MV-4-11 (cell line): ENCODE results near the gene GNE.
"Not testable (repeated sequence)": the region's sequence is repeated elsewhere in the genome, so short reads cannot be mapped to it uniquely, and the experiment has no call there.

Source experiments
- DNase-seq: peaks from one replicate; lab custom pipeline; 2025; lab: John Stamatoyannopoulos, UW

Gene GNE

DNA sequence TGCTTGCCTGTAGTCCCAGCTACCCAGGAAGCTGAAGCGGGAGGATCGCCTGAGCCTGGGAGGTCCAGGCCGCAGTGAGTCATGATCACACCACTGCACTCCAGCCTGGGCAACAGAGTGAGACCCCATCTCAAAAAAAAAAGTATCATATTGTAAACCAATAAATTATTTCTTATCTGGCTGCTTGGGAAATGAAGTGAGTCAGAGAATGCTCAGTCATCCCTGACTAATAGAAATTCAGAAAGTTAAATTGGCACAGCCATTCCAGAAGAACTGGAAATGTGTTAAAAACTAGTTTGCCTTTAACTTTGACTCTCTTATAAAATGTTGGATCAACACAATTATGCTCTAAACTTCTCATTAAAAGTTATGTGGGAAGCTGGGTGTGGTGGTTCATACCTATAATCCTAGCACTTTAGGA, 9.8 kb upstream of the GNE start:
- no peak for DNase-seq

DNA sequence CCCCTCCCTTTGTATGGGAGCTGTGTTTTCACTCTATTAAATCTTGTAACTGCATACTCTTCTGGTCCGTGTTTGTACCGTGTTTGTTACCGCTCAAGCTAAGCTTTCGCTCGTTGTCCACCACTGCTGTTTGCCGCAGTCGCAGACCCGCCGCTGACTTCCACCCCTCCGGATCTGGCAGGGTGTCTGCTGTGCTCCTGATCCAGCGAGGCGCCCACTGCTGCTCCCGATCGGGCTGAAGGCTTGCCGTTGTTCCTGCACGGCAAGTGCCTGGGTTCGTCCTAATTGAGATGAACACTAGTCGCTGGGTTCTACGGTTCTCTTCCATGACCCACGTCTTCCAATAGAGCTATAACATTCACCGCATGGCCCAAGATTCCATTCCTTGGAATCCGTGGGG, 6.6 kb upstream of the GNE start:
- no peak for DNase-seq

DNA sequence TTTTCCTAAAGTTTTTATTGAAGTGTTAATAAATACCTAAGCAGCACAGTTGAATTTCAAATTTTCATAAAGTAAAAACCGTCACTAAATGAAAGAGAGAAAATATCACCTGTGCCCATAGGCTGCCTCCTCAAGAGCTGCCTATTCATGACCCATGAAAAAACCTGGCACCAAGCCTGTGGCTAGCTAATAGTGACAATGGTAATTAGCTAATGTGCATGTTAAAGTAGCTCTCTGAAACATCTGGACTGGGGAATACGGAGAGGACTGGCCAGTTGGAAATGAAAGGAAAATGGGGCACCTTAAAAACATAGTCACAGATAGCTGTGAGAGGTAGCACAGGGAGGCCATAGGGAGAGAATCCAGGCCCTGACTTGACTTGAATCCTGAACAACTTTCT, 5.4 kb upstream of the GNE start:
- DNase-seq: no peak

DNA sequence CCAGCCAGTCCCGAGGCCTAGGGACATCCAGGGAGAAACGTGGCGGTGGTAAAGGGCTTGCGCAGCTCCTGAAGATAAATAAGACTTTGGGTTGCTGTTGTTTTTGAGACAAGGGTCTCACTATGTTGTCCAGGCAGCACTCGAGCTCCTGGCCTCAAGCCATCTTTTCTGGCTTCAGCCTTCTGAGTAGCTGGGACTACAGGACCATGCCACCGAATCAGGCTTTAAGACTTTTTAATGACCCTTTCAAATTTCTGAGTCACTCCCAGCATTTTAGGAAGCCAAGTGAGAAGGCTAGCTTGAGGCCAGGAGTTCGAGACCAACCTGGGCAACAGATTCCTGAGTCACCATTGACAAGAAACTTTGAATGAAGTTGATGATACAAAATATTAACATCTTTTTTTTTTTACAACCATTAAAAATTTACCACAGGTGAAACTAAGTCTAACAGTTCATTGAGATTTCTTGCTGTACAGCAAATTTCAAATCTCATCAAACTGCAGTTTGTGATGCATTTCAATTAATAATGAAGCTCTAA, 817 bp upstream of the GNE start:
- no peak for DNase-seq

DNA sequence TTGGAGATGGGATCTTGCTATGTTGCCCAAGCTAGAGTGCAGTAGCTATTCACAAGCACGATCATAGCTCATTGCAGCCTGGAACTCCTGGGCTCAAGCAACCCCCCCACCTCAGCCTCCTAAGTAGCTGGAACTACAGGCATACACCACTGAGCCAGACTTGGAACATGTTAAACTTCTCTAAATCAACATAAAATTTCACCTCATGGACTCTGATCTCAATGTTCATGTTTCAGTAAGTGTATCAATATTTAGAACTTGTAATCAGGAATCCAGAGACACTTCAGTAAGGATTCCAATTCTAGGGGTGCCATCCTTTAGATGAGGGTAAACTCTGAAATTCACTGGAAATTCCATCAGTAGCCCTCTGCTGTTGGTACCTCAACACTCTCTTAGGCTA, 6.8 kb downstream of the GNE start:
- no peak for DNase-seq

DNA sequence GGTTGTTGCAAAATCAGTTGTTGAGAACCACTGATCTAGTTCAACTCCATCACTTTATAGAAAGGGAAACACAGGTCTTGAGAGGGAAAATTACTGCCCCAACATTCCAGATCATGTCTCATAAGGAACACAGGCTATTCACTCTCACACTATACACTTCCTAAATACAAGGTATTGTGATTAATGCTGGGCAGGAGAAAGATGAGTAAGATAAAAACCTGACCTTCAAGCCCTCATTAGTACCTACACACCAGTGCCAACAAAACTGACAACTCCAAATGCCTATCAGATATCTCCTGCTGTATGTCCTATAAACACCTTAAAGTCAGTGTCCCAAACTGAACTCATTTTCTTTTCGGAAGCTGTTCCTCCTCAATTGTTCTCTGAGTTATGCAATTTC, 8.2 kb downstream of the GNE start:
- no peak for DNase-seq

DNA sequence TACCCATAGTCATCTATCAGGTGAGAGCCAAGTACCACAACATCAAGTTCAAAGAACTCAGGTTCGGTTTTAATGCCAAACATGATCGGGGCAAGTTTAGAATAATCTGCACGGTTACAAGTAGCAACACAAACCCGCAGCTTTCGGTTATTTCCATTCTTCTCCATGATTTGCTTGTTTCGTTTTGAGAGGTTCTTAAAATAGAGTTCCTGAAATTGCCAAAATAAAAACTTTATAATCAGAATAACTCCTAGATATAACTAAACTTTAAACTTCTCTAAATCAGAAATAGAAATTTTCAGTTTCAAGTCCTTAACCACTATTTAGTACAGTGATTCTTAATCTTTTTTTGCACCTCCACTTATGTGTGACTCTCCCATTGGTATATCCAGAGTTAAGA, 9.1 kb downstream of the GNE start:
- peak; percentile 62 for DNase-seq

DNA sequence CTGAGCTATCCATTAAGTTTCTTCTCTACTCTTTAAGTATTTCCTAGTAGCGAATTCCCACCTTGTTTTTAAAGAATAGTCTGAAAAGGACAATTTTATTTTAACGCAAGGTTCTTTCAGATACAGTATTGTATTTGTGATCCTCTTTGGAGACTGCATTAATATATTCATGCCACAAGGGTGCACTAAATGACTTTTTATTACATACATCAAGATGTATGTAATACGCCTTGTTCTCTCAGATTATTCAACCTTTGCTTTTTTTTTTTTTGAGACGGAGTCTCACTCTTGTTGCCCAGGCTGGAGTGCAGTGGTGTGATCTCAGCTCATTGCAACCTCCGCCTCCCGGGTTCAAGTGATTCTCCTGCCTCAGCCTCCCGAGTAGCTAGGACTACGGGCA, 10.2 kb downstream of the GNE start:
- peak; percentile 62 for DNase-seq

DNA sequence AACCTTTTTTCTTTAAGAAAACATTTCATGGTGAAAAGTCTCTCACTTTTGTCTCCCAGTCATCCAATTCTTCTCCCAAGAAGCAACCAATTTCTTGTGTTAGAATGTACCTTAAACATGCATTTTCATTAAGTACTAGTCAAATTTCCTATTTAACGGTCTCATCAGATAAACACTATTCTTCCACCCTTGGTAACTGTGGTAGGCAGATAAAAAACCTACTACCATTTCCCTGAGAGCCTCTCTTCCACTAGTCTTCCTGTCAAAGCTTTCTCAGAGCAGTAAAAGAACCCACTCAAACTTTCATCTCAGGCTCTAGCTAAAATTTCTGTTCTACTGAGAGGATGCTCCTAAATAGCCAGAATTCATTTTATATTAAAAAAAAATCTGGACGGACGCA, 10.9 kb downstream of the GNE start:
- DNase-seq: no peak

DNA sequence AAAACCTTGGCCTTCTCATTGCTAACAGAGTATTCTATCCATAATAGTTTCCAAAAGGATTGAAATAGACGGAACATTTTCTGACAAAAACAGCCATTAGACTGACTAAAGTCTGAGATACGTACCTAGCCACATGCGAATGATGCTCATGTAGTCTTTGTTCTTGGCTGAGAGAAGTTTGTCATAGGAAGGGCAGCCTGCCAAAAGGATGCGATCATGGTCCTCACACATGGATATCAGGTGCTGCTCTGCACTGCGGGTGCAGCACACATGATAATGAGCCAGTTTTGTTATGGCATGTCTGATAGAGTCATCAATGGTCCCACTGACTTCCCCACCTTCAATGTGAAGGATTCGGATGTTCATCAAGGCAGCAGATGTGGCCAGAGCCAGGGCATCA, 12.3 kb downstream of the GNE start:
- DNase-seq: no peak

DNA sequence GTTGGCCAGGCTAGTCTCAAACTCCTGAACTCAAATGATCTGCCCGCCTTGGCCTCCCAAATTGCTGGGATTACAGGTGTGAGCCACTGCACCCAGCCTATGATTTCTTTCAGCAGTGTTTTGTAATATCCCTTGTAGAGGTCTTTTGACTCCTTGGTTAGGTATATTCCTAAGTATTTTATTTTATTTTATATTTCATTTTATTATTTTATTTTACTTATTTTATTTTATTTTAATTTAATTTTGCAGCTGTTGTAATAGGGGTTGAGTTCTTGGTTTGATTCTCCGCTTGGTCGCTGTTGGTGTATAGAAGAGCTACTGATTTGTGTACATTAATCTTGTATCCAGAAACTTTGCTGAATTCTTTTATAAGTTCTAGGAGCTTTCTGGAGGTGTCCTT, 18.6 kb downstream of the GNE start:
- not testable (repeated sequence) for DNase-seq

DNA sequence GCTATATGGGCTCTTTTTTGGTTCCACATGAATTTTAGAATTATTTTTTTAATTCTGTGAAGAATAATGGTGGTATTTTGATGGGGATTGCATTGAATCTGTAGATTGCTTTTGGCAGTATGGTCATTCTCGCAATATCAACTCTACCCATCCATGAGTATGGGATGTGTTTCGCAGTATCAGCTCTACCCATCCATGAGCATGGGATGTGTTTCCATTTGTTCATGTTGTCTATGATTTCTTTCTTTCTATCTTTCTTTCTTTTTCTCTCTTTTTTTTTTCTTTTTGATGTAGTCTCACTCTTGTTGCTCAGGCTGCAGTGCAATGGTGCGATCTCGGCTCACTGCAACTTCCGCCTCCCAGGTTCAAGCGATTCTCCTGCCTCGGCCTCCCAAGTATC, 19.0 kb downstream of the GNE start:
- not testable (repeated sequence) for DNase-seq

DNA sequence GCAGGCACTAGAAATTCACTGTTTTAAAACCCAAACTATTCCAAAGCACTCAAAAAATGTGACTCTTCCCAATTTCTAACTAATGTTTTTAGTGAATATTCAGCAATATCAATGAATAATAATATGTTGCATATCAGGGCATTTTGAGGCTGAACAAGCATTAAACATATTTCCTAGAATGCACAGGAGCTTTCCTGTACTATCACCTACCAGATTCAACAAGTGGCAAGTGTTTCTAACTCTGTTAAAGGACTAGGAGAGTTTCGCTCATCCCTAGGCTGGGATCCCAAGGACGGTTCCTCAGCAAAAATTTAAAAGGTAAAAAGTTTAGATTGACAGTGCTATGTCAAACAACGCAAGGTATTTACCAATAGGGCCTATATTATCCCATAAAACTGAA, 21.0 kb downstream of the GNE start:
- no peak for DNase-seq

DNA sequence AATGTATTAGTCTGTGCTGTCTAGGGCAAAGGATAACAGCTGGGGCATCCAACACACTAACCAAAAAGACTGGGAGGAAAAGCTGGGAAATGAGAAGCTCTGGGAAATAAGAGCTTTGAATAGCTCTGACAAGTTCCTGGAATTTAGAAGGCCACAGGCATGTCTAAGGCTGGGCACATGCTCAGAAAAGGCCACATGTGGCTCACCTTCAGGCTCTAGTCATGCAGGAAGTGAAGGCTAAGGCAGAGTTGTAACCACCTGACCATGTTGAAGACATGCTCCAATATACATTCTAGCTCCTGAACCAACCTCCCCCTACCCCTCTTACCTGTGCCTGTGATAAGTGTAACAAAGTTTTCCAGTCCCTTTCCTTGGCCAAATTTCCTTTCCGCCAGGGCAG, 35.8 kb downstream of the GNE start:
- DNase-seq: no peak

DNA sequence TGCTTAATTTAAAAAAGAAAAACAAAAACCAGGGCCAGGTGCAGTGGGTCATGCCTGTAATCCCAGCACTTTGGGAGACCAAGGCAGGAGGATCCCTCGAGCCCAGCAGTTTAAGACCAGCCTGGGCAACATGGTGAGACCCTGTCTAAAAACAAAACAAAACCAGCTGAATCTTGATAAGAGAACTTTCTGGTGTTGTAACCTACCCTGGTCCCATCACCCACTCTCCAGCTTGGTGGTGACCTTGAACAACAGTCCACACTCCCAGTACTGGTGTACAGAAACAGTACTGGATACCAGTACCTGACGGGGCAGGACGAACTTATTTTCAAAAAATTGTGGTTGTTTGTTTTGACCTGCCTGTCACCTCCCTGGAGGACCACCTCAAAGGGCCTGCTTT, 36.6 kb downstream of the GNE start:
- DNase-seq: no peak

DNA sequence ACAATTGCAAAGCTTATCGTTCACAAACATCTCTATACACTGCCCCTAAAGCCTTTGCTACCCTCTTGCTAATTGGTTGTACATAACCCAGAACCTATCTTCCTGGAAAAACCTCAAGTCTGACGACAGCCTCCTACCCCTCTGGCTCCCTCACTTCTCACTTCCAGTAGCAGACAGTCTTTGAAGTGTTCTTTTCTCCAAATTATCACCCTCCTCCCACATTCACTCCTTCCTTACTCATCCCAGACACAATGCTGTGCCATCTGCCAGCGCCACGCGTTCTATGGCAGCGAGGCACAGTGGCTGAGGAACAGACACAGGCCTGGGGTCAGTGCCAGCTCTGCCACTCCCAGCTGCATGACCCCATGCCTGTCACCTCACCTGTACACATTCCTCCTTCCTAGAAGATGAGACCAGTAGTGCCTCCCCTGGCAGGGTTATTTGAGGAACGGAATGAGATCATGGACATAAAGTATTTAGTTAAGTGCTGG, 39.8 kb downstream of the GNE start:
- DNase-seq: peak; percentile 73

DNA sequence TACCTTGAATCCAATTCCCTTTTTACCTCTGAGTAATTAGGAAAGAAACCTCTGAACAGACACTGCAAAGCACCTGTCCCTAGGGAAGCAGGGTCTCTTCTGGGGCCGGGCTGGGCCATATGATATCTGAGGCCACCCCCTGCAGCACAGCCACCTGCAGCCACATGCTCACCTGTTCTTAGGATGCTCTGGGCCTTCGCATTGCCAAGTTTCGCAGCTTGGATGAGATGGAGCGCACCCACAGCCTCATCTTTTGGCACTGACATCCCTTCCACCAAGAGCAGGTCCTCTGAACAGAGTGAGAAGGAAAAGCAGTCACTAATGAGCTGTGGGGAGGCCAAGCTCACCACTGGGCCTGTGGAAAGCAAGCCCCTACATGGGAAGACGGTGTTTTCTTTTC, 40.2 kb downstream of the GNE start:
- DNase-seq: no peak

DNA sequence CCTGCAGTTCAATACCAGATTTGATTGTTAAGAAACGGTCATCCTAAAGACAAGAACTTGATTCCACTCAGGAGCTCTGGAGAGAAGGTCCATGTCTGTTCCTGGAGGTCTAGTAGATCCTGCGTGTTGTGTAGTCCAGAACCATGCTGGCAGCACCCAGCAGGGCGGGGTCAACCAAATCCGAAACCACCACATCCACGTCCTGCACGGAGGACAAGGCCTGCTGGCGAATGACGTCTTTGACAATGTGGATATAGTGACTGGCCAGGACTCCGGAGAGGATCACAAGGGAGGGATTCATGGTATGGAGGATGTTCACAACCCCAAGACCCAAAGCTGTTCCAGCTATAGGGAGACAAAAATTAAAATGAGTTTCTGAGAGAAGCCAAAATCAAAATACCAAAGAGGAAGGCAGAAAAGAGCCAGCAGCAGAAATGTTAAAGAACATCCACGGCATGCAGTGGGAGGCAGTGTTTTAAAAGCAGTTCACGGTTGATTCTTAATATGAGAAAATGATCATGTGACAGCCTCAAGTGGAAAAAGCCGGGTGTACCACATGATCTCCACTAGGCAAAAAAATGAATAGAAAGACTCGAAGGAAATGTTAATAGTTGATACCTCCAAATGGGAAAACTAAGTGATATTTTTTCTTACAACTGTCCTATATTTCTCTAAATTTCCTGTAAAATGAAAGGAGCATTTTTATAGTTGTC, 40.8 kb downstream of the GNE start:
- DNase-seq: no peak

DNA sequence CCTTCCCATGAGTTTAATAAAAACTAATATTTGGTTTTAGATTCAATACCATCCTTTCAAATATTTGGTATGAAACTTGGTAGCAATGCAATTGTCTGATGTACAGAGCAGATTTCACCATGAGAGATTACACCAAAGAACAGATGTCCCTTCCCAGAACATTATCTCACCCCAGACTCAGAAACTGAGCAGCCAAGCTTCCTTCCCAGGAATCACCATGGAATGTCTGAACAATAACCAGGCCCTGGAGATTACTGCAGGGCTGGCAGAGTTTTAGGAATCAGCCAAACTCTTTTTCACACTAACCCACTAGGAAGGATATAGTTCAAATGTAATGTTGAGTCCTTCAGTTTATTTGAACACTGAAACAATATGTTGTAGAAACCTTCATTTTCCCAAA, 43.7 kb downstream of the GNE start:
- DNase-seq: no peak

DNA sequence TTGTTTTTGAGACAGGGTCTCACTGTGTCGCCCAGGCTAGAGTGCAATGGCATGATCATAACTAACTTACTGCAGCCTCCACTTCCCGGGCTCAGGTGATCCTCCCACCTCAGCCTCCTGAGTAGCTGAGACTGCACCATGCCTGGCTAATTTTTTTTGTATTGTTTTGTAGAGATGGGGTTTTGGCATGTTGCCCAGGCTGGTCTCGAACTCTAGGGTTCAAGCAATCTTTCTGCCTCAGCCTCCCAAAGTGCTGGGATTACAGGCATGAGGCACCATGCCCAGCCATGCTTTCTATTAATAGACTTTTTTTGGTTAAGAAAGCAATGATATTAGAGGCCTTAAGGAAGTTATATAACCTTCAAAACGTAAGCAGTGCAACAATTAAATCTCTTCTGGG, 44.3 kb downstream of the GNE start:
- no peak for DNase-seq

DNA sequence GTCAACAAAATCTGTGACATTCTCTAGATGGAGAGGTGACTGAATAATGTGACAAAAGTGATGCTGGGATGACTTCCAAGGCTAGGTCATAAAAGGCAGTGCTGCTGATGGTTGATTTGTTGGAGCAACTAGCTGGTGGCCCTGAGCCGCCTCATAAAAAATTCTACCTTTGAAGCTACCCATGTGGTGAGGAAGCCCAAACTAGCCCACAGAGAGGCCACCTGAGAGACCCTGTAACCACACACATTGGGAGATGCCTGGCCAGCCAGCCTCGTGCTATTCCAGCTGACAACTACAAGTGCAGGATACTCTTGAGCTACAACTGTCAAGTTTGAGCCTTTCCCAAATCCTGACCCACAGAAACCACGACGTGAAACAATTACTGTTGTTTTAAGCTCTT, 44.9 kb downstream of the GNE start:
- DNase-seq: no peak

DNA sequence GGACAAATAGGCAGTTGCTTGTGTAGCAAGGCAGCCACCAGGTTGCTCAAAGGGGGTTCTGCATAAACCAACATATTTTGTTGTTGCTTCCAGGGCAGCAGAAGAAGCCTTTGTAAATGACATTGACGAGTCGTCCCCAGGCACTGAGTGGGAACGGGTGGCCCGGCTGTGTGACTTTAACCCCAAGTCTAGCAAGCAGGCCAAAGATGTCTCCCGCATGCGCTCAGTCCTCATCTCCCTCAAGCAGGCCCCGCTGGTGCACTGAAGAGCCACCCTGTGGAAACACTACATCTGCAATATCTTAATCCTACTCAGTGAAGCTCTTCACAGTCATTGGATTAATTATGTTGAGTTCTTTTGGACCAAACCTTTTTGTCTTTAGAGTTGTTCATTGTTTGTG, 46.7 kb downstream of the GNE start:
- DNase-seq: no peak

DNA sequence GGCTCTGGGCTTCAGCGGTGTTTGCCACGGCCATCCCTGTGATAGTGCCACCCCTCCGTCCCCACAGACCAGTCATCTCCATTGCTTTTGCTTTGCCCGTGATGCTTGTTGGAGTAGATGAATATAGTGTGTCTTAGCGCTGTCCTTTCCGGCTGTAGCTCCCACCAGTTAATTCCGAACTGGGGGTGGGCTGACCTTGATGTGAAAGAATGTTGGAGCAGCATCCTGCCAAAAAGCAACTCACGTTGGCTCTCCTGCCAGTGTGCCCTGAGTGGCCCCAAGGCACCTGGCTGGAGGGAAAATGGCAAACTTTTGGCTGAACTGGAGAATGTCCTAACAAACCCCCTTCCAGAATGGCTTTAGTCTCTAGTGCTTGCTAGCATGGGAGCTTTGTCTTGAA, 47.5 kb downstream of the GNE start:
- no peak for DNase-seq

DNA sequence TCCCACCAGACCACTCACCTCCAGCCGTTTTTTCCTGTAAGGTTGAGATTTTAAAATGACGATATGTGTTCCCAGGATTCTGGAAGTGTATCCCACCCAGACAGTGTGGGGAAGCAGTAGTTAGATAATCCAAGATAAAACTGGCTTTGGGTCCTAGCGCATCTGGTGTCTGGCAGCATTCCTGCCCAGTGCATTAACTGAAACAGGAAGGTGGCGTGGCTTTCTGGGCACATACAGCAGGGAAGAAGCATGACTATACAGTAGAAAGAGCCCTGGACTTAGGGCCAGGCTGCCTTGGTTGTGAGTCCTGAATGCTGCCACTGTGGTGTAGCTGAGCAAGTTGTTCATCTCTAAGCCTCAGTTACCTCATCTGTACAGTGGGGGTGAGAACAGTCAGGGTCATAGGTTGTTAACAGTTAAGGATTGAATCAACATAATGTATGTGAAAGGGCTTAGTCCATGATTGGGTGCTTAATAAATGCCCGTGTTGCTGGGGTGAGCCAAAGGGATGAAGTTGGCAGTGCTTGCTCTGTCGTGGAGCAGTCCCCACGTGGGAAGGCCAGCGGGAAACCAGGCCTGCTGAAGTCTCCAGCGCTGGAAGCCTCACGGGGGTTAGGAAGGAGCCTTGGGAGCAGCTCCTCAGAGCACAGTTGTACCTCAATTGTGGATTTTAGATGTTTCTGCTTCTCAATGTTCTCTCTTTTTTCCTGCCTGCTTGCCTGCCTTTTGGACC, 49.6 kb downstream of the GNE start:
- no peak for DNase-seq
